ENCODE data around the gene EVI5. TPM values are rescaled to one million over a fixed set of nuclear protein-coding genes. Genes with fewer than 3 reads are reported as not detected.

The EVI5 gene
- total and polyA plus RNA-seq, 10 of the 15 experiments (the other 5 are each of a cell fraction or from before 2014, with no cell fraction given) = 0.27 to 6.8 (median 1.7) TPM

GRCh38 chr1:92519043-92519442 lies 265.9 kb downstream of the EVI5 start:
- SMC1A ChIA-PET (ENCODE audit: uncharacterized antibody, unreplicated experiment) = interaction anchor here (0.7 kb wide), 1 partner anchor 45 kb away, joined by 3 read pairs; no protein-coding TSS in a partner anchor
- TF ChIP-seq PRDM15 (CRISPR knock-in tag; IDR thresholded peaks at IDR 0.05) (no peak), CHD4 (IDR thresholded peaks at IDR 0.05) (no peak), STAT1 (conservative IDR thresholded peaks at IDR 0.05) (no peak), TAF1 (IDR thresholded peaks at IDR 0.05; ENCODE audit: borderline replicate concordance, low read depth, low read length) (no peak), BCLAF1 (IDR thresholded peaks at IDR 0.05) (no peak), MLLT1 (IDR thresholded peaks at IDR 0.05) (no peak), NR2C1 (IDR thresholded peaks at IDR 0.05) (no peak), NFYB (IDR thresholded peaks at IDR 0.05; ENCODE audit: insufficient read depth, low read depth, low read length) (no peak), JUNB (IDR thresholded peaks at IDR 0.05) (no peak), SIX5 (IDR thresholded peaks at IDR 0.05; ENCODE audit: low read depth, low read length, severe bottlenecking) (no peak)
- TF ChIP-seq, protein P1, sequence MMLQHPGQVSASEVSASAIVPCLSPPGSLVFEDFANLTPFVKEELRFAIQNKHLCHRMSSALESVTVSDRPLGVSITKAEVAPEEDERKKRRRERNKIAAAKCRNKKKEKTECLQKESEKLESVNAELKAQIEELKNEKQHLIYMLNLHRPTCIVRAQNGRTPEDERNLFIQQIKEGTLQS (IDR thresholded peaks at IDR 0.05; ENCODE audit: borderline replicate concordance, extremely low read depth, low read depth, low read length) = no peak
- TF ChIP-seq, protein P2, sequence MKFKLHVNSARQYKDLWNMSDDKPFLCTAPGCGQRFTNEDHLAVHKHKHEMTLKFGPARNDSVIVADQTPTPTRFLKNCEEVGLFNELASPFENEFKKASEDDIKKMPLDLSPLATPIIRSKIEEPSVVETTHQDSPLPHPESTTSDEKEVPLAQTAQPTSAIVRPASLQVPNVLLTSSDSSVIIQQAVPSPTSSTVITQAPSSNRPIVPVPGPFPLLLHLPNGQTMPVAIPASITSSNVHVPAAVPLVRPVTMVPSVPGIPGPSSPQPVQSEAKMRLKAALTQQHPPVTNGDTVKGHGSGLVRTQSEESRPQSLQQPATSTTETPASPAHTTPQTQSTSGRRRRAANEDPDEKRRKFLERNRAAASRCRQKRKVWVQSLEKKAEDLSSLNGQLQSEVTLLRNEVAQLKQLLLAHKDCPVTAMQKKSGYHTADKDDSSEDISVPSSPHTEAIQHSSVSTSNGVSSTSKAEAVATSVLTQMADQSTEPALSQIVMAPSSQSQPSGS (IDR thresholded peaks at IDR 0.05; ENCODE audit: low read length) = no peak

More at GRCh38 chr1:92519043-92519442, 265.9 kb downstream of the EVI5 start:
- no peak overlapping the region for H3K9ac ChIP-seq (ENCODE audit: control insufficient read depth, insufficient read depth, low read length)
- H3K36me3 ChIP-seq (ENCODE audit: control insufficient read depth in 2 of 2, insufficient read depth in 2 of 2, low read length in 1 of 2) = no peaks in the 10 kb centered on the region
- H2AFZ ChIP-seq (ENCODE audit: control insufficient read depth, low read depth, low read length) = no peak overlapping the region
- H3K27ac ChIP-seq (ENCODE audit: control insufficient read depth, insufficient read depth) = no peak overlapping the region
- no peak overlapping the region for H3K4me2 ChIP-seq (ENCODE audit: control insufficient read depth, insufficient read depth)
- ChIA-PET CTCF (interaction anchor here (0.6 to 0.9 kb wide), 2 partner anchors 60 to 77 kb away, joined by 3 read pairs; no protein-coding TSS in a partner anchor), POLR2A (interaction anchor here (0.6 kb wide), 1 partner anchor 35 kb away, joined by 6 read pairs; no protein-coding TSS in a partner anchor), RAD21 (ENCODE audit: unreplicated experiment) (no interaction called here)
- H3K4me3 ChIP-seq = no peak overlapping the region
- no peak for FAIRE-seq
- DNase-seq (ENCODE audit: low read depth, low spot score) = no peak
- no peaks in the 10 kb centered on the region for H3K79me2 ChIP-seq (ENCODE audit: control insufficient read depth, insufficient read depth, low read length)
- BruUV-seq (replicated peaks) = no TSS peak
- no peak for ATAC-seq
- no peaks in the 10 kb centered on the region for H3K4me1 ChIP-seq (ENCODE audit: control insufficient read depth, insufficient read depth, low read length)
- H3K27me3 ChIP-seq (replicated peaks in 1 of 2; ENCODE audit: control insufficient read depth in 2 of 2, insufficient read depth in 2 of 2, low read length in 1 of 2) = no peaks in the 10 kb centered on the region
- in situ Hi-C loops (cut with MboI) = no loop called here
- no peaks in the 10 kb centered on the region for H4K20me1 ChIP-seq (ENCODE audit: control insufficient read depth, insufficient read depth)
- no peaks in the 10 kb centered on the region for H3K9me3 ChIP-seq (replicated peaks; ENCODE audit: control insufficient read depth, insufficient read depth, low read length)
- WGBS (ENCODE audit: insufficient coverage, insufficient replicate concordance, low lambda C conversion rate, missing lambda C conversion rate) = 29% methylated on average over 2 of the region's 2 CpGs
- intact Hi-C loops (cut with micrococcal nuclease; ENCODE audit: unreplicated experiment) = no loop called here
